HepG2 (cell line): ENCODE data around the gene FAM210A. TPM values are rescaled to one million over a fixed set of nuclear protein-coding genes. Genes with fewer than 3 reads are reported as not detected.

Experiments used
- CBX5 ChIP-seq: sonication (generic); formaldehyde crosslinking; IDR thresholded peaks from 2 replicates; pipeline ENCODE4 v1.4.0; 2020; ENCODE audit warnings: missing genetic modification reagents, borderline replicate concordance
- HNRNPH1 ChIP-seq: fragments of 200-400 bp; formaldehyde crosslinking; optimal IDR thresholded peaks from 2 replicates; pipeline ENCODE3; 2017; ENCODE audit warnings: mild to moderate bottlenecking, low read depth, low read length
- KDM5B ChIP-seq: sonication (generic); formaldehyde crosslinking; IDR thresholded peaks from 2 replicates; pipeline ENCODE4 v1.4.0; 2020; ENCODE audit warnings: missing genetic modification reagents, mild to moderate bottlenecking, borderline replicate concordance
- KLF11 ChIP-seq: IDR thresholded peaks from 2 replicates; pipeline ENCODE4 v1.6.1; 2016; ENCODE audit warnings: missing compliant biosample characterization
- MYNN ChIP-seq: sonication (generic); formaldehyde crosslinking; IDR thresholded peaks from 2 replicates; pipeline ENCODE4 v1.4.0; 2020; ENCODE audit warnings: mild to moderate bottlenecking, low read depth, missing genetic modification reagents
- RAD21 ChIP-seq: fragments of 450-650 bp; formaldehyde crosslinking; IDR thresholded peaks from 2 replicates; pipeline ENCODE4 v1.5.0; 2020; ENCODE audit warnings: mild to moderate bottlenecking
- SAFB2 ChIP-seq: sonication (generic); formaldehyde crosslinking; IDR thresholded peaks from 2 replicates; pipeline ENCODE4 v1.5.1; 2020; ENCODE audit warnings: missing genetic modification reagents, low read depth, mild to moderate bottlenecking, borderline replicate concordance
- TCF12 ChIP-seq, 2 experiments: fragments of 450-650 bp in 1 of 2; sonication (generic) in 1 of 2; formaldehyde crosslinking in 1 of 2; IDR thresholded peaks; 2 replicates each; pipeline versions ENCODE4 v1.6.1 to v1.8.0; 2017 to 2022; ENCODE audit warnings: antibody characterized with exemption in 1 of 2, mild to moderate bottlenecking in 1 of 2, missing genetic modification reagents in 1 of 2, moderate library complexity in 1 of 2
- ZEB1 ChIP-seq: IDR thresholded peaks from 2 replicates; pipeline ENCODE4 v1.6.1; 2012; ENCODE audit warnings: mild to moderate bottlenecking, low read depth, inconsistent platforms; ENCODE audit not compliant: insufficient replicate concordance
- ZNF670 ChIP-seq: sonication (generic); formaldehyde crosslinking; IDR thresholded peaks from 2 replicates; pipeline ENCODE4 v1.8.0; 2022; ENCODE audit warnings: mild to moderate bottlenecking, missing genetic modification reagents, borderline replicate concordance
- ZNF75D ChIP-seq: sonication (generic); formaldehyde crosslinking; IDR thresholded peaks from 2 replicates; pipeline ENCODE4 v1.8.1; 2023; ENCODE audit warnings: missing genetic modification reagents, mild to moderate bottlenecking, borderline replicate concordance
- ZNF782 ChIP-seq: sonication (generic); formaldehyde crosslinking; IDR thresholded peaks from 2 replicates; pipeline ENCODE4 v1.4.0; 2020; ENCODE audit warnings: missing genetic modification reagents, mild to moderate bottlenecking, borderline replicate concordance
- polyA plus RNA-seq, 8 experiments: library from polyadenylated mRNA; depleted of rRNA in 3 of 8; stranded (reverse) in 7 of 8; unstranded in 1 of 8; fragments of >200 nt; fragmentation: Illumina TruSeq in 4 of 8; extraction: Trizol in 4 of 8; gene quantifications; 2 replicates each; pipeline versions ENCODE4 v1.2.1 to v1.2.3, GENCODE V29; 2011 to 2016; ENCODE audit warnings: low read depth in 4 of 8, missing spikeins in 1 of 8, mixed read lengths in 1 of 8; ENCODE audit not compliant: insufficient read depth in 1 of 8
- total RNA-seq, 5 experiments: library from RNA; depleted of rRNA; stranded (reverse); fragments of >200 nt; fragmentation: Illumina TruSeq; extraction: Trizol; gene quantifications; 2 replicates each; pipeline ENCODE4 v1.2.3, GENCODE V29; 2016; ENCODE audit warnings: low read depth in 1 of 5
- TF ChIP-seq, protein P1 (sequence below): sonication (generic); formaldehyde crosslinking; IDR thresholded peaks from 2 replicates; pipeline ENCODE4 v1.5.1; 2020; ENCODE audit warnings: mild to moderate bottlenecking, missing genetic modification reagents, borderline replicate concordance
- TF ChIP-seq, protein P2 (sequence below): sonication (generic); formaldehyde crosslinking; IDR thresholded peaks from 2 replicates; pipeline ENCODE4 v1.4.0; 2020; ENCODE audit warnings: mild to moderate bottlenecking, missing genetic modification reagents
- TF ChIP-seq, protein P3 (sequence below): sonication (generic); formaldehyde crosslinking; IDR thresholded peaks from 2 replicates; pipeline ENCODE4 v1.9.0; 2021; ENCODE audit warnings: mild to moderate bottlenecking, missing genetic modification reagents

The FAM210A gene
- total and polyA plus RNA-seq, 2 of the 13 experiments (the other 11 are each of a cell fraction or from before 2014, with no cell fraction given), result 33.2 to 37.5 TPM

DNA sequence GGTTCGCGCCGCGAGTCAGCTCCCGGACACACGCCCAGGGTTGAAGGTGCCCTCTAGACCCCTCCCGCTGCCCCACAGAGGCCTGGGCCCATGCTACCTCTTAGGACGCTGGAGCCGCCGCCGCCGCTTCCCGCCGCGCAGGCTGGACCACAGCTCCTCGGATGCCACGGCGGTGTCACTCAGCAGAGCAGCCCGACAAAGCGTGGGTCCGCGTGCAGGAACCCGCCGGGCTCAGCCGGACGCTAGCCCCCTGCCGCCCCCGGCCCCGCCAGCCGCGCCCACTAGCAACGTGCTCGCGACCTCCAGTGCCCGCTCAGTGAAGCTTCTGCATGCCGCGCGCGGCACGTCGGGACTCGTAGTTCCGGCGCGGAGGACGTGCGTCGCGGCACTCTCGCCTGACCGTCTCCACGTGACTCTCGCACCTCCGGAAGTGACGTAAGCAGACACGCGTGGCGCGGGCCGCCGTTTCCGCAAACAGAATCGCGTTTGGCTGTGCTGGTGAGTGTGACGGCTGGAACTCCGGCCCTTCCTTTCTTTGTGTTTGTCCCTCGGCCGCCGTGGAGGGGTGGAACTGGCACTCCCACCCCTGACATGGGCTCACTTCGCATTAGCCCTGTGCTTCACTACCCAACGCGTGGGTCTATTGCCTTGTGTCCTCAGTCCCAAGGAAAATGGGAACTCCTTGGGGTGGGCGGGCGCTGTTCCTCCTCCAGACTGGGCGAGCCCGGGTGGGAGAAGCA, at the start of gene FAM210A, which contains the start of gene RNMT (continued):
- no peak; the same call in 1 of the 2 replicates for TF ChIP-seq SAFB2
- no peak; the same call in 1 of the 2 replicates for TF ChIP-seq RAD21 (CRISPR knock-in tag)
- TF ChIP-seq, protein P1, sequence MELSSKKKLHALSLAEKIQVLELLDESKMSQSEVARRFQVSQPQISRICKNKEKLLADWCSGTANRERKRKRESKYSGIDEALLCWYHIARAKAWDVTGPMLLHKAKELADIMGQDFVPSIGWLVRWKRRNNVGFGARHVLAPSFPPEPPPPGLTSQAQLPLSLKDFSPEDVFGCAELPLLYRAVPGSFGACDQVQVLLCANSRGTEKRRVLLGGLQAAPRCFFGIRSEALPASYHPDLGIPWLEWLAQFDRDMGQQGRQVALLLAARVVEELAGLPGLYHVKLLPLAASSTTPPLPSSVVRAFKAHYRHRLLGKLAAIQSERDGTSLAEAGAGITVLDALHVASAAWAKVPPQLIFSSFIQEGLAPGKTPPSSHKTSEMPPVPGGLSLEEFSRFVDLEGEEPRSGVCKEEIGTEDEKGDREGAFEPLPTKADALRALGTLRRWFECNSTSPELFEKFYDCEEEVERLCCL (CRISPR knock-in tag), result no peak
- TF ChIP-seq HNRNPH1, result no peak
- no peak for TF ChIP-seq ZNF75D (CRISPR knock-in tag)
- TF ChIP-seq ZNF670 (CRISPR knock-in tag), result peak; percentile 94
- TF ChIP-seq, protein P2, sequence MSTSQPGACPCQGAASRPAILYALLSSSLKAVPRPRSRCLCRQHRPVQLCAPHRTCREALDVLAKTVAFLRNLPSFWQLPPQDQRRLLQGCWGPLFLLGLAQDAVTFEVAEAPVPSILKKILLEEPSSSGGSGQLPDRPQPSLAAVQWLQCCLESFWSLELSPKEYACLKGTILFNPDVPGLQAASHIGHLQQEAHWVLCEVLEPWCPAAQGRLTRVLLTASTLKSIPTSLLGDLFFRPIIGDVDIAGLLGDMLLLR (CRISPR knock-in tag), result peak; percentile 95; the same call in 1 of the 2 replicates
- TF ChIP-seq ZNF782 (CRISPR knock-in tag), result peak; percentile 59
- TF ChIP-seq KLF11 (CRISPR knock-in tag), result no peak
- no peak for TF ChIP-seq ZEB1
- TF ChIP-seq, protein P3, sequence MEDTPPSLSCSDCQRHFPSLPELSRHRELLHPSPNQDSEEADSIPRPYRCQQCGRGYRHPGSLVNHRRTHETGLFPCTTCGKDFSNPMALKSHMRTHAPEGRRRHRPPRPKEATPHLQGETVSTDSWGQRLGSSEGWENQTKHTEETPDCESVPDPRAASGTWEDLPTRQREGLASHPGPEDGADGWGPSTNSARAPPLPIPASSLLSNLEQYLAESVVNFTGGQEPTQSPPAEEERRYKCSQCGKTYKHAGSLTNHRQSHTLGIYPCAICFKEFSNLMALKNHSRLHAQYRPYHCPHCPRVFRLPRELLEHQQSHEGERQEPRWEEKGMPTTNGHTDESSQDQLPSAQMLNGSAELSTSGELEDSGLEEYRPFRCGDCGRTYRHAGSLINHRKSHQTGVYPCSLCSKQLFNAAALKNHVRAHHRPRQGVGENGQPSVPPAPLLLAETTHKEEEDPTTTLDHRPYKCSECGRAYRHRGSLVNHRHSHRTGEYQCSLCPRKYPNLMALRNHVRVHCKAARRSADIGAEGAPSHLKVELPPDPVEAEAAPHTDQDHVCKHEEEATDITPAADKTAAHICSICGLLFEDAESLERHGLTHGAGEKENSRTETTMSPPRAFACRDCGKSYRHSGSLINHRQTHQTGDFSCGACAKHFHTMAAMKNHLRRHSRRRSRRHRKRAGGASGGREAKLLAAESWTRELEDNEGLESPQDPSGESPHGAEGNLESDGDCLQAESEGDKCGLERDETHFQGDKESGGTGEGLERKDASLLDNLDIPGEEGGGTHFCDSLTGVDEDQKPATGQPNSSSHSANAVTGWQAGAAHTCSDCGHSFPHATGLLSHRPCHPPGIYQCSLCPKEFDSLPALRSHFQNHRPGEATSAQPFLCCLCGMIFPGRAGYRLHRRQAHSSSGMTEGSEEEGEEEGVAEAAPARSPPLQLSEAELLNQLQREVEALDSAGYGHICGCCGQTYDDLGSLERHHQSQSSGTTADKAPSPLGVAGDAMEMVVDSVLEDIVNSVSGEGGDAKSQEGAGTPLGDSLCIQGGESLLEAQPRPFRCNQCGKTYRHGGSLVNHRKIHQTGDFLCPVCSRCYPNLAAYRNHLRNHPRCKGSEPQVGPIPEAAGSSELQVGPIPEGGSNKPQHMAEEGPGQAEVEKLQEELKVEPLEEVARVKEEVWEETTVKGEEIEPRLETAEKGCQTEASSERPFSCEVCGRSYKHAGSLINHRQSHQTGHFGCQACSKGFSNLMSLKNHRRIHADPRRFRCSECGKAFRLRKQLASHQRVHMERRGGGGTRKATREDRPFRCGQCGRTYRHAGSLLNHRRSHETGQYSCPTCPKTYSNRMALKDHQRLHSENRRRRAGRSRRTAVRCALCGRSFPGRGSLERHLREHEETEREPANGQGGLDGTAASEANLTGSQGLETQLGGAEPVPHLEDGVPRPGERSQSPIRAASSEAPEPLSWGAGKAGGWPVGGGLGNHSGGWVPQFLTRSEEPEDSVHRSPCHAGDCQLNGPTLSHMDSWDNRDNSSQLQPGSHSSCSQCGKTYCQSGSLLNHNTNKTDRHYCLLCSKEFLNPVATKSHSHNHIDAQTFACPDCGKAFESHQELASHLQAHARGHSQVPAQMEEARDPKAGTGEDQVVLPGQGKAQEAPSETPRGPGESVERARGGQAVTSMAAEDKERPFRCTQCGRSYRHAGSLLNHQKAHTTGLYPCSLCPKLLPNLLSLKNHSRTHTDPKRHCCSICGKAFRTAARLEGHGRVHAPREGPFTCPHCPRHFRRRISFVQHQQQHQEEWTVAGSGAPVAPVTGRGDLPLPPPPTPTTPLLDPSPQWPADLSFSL (CRISPR knock-in tag), result no peak
- peak; percentile 92; the same call in 1 of the 2 replicates for TF ChIP-seq CBX5 (CRISPR knock-in tag)
- TF ChIP-seq MYNN (CRISPR knock-in tag), result no peak
- peak; percentile 93; the same call in 1 of the 2 replicates for TF ChIP-seq KDM5B
- no peak for TF ChIP-seq TCF12 (IDR thresholded peaks at IDR 0.05)
- TF ChIP-seq TCF12 (CRISPR knock-in tag; IDR thresholded peaks at IDR 0.05), result peak; percentile 79; the same call in 1 of the 2 replicates
